NCI-H345 treated with DMSO at 0.1 percent for 48 hours (cell line): ENCODE results near the gene DPP7.
A peak's percentile ranks its signal among the peaks of the same experiment; 100 is the strongest.
"Not testable (repeated sequence)": the region's sequence is repeated elsewhere in the genome, so short reads cannot be mapped to it uniquely, and the experiment has no call there.

Experiments used
- DNase-seq: peaks from one replicate; lab custom pipeline; 2025; ENCODE audit not compliant: unreplicated experiment; lab: John Stamatoyannopoulos, UW

DPP7 gene

DNA sequence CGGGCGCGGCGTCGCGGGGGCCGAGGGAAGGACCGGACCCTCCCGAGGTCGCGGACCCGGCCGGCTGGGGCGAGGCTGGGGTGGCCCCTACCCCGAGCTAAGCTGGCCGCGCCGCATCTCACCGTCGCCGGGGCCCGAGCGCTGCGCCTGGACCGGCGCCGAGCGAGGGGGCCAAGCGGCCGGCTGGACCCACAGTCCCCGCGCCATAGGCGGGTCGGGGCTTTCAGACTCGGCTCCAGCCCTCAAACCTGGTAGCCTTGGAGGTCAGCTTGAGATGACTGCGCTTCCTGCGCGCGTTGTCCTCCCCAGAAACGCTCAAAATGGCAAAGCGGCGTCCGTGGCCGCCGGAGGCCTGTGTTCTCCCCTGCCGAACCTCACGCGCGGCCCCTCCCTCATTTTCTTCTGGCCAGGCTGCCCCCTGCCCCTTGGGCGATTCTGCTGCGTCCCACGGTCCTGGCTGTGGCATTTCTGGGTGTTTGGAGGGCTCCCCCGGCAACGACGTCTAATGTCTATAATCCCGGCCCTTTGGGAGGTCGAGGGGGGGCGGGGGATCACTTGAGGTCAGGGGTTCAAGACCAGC lies 15.7 kb upstream of the DPP7 start:
- no peak for DNase-seq

DNA sequence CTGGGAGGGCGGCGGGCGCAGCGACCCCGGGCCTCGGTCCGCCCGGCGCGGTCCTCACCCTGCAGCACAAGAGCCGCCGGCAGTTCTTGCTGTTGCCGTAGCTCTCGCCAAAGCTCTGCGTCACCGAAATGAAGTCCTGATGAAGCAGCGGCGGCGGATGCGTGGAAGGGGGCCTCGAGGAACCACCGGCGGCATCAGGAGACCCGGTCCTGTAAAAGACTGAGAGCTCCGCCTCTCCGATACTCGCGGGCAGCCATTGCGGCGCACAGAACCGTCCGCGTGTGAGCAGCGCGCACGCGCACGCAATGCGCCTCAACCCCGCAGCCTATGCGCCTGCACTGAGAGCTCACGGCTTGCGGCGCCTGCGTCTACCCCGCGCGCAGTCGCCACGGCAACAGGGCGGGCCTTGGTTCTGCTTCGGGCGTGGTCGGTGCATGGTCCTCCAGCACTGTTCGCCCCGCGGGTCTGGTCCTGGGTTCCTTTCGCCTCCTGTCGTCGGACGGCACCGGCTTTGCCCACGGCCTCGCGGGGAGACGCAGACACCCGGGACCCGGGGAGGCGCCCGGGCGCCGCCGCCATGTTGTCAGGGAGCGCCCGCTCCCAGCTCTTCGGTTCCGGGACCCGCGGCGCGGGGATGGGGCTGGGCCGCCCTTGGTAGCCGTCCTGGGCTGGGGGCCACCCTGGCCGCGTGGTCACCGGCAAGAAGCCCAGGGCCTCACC lies 15.1 kb upstream of the DPP7 start:
- DNase-seq: peak; percentile 79

DNA sequence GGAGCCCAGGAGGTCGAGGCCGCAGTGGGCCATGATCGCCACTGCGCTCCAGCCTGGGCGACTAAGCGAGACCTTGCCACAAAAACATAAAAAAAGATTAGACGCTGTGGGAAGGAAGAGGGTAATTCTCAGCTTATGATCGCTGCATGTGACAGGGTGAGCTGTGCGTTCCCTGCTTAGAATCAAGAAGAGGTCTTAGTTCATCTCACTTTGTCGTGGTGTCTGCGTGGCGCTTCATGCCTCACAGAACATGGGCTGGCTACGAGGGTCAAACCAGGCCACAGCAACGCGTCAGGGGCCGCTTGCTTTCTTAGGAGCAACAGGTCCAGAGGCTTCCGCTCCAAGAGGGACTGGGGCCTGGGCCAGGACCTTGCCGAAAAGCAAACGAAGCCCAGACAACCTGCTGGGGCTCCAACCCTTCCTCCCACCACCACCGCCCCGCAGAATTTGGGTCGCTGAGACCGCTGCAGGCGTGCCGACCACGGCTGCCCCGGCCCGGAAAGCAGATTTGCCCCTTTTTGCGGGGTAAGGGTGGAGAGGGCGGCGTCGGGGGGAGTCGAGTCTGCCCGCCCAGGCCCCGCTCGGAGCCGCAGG lies 14.4 kb upstream of the DPP7 start:
- DNase-seq: no peak

DNA sequence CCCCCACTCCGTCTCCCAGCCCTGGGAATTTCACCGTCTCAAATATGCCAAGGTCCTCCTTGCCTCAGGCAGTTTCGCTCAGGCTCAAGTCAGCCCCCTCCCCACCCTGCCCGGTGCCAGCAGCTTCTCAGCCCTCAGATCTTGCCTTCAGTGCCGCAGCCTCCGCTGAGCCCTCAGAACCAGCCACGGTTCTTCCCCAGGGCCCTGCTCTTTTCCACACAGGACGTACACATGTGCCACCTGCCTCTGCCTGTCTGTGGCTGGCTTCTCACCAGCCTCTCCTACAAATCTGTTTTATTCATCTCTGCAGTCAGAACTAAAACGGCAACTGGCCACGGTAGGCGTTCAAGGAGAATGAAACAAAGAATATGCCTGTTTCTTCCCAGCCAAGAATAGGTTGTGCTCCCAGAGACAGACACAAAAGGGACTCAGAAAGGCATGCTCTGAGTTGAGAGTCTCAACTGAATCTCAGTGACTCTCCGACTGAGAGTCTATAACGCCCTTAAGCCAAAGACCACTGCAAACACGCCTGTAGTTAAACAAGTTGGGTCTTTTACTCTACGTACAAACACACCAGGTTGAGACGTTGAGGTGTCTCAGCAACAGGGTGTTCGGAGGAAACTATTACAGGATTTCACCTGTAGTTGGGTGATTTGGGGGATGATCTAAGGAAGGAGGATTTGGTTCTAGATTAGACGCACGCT lies 13.8 kb upstream of the DPP7 start:
- DNase-seq: no peak

DNA sequence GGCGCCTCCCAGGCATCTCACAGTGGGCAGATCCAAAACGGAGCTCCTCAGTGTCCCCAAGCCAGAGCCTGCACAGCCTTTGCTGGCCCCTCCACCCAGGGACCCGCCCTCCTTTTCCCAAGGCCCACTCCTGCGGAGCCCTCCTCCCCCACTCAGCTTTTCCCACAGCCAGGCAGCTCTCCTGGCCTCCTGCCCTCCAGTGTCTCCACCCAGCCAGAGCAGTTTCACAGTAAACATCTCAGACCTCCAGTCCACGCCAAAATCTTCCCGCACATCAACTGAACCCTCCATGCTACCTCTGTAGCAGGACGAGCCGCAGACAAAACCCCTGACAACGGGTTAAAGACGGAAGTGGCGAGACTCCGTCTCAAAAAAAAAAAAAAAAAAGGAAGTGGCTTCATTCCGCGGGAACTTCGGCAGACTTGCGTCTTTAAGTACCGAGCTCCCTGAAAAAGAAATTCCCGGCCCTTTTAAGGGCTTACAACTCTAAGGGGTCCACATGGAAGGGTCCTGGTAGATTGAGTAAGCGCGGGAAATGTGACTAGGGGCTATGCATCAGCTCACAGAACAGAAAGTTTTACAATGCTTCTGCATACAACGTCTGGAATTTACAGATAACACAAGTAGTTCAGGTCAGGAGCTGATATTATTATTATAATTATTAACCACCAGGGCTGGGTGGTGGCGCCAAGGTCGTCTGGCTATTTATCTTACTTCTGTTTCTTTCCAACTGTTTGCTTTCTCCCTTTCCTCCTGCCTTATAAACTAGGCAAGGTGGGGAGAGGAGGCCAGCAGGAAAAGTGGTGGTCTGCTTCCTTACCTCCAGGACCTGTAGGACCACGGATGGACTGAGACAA lies 13.0 kb upstream of the DPP7 start:
- DNase-seq: no peak

DNA sequence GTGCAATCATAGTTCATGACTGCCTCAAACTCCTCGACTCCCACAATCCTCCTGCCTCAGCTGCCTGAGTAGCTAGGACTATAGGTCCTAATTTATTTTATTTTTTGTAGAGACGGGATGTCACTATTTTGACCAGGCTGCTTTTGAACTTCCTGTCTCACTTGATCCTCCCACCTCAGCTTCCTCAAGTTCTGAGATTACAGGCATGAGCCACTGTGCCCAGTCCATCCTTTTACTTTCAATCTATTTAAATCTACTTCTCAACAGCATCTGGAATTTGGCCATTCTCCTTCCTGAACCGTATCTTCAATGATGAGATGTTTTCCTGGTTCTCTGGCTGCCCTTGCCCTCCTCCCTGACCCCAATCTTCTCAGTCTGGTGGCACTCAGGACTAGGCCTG lies 12.3 kb upstream of the DPP7 start:
- no peak for DNase-seq

DNA sequence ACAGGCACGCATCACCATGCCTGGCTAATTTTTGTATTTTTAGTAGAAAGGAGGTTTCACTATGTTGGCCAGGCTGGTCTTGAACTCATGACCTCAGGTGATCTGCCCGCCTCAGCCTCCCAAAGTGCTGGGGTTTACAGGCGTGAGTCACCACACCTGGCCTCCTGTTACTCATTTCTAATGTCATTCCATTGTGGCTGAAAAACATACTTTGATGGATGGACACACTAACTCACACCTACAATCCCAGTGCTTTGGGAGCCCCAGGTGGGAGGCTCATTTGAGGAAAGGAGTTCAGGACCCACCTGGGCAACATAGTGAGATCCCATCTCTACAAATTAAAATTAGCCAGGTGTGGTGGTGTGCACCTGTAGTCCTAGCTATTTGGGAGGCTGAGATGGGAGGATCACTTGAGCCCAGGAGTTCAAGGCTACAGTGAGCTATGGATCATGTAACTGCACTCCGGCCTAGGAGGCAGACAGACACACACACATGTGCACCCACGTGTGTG lies 9.5 kb upstream of the DPP7 start:
- not testable (repeated sequence) for DNase-seq

DNA sequence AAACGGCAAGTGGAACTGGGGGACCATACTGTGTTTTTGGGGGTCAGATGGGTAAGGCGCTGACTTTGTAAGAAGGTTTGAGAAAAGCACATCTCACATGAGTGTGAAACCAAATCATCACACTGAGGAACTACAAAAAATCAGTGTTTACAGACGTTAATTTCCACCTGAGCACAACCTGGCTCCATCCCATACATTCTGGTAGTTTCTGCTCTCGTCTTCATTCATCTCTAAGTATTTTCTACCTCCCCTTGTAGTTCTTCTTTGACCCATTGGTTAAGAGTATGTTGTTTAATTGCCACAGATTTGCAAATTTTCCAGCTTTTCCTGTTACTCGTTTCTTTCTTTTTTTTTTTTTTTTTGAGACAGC lies 8.9 kb upstream of the DPP7 start:
- no peak for DNase-seq

DNA sequence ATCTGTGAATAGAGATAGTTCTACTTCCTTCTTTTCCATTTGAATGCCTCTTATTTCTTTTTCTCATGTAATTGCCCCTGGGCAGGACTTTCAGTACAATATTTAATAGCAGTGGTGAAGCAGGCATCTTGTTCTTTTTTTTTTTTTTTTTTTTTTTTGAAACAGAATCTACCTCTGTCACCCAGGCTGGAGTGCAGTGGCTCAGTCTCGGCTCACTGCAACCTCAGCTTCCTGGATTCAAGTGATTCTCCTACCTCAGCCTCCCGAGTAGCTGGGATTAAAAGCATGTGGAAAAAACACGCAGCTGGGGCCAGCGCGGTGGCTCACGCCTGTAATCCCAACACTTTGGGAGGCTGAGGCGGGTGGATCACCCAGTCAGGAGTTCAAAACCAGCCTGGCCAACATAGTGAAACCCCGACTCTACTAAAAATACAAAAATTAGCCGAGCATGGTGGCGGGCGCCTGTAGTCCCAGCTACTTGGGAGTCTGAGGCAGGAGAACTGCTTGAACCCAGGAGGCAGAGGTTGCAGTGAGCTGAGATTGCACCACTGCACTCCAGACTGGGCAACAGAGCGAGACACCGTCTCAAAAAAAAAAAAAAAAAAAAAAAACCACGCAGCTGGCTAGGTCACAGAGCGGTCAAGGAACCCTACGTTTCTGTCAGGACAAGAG lies 8.4 kb upstream of the DPP7 start:
- not testable (repeated sequence) for DNase-seq

DNA sequence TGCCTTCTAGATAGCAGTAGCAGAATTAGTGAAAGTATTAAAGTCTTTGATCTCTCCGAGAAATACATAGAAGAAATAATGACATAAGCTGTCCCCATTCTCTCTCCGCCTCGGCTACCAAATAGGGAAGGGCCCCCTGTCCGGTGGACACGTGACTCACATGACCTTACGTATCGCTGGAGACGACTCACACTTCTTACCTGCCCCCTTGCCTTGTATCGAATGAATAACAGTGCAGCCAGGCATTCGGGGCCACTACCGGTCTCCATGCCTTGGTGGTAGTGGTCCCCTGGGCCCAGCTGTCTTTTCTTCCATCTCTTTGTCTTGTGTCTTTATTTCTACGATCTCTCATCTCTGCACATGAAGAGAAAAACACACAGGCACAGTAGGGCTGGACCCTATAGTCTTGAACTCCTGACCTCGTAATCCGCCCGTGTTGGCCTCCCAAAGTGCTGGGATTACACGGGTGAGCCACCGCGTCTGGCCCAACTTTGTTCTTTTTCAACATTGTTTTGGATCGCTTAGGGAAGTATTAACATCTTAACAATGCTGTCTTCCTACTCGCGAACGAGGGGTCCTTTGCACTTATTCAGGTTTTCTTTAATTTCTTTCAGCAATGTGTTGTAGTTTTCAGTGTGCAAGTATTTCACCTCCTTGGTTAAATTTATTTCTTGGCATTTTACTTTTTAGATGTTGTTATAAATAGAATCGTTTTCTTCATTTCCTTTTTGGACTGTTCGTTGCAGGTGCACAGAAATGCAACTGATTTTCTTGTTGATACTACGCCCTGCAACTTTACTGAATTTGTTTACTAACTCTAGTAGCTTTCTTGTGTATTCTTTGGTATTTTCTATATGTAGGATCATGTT lies 7.6 kb upstream of the DPP7 start:
- DNase-seq: not testable (repeated sequence)

DNA sequence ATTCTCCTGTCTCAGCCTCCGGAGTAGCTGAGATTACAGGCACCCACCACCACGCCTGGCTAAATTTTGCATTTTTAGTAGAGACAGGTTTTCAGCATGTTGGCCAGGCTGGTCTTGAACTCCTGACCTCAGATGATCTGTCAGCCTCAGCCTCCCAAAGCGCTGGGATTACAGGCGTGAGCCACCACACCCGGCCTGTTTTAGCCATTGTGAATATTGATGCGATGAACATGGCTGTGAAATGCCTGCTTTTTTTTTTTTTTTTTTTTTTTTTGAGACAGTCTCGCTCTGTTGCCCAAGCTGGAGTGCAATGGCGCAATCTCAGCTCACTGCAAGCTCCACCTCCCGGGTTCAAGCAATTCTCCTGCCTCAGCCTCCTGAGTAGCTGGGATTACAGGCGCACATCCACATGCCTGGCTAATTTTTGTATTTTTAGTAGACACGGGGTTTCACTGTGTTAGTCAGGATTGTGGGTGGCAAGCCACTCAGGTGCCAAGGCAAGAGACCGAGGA lies 3.6 kb upstream of the DPP7 start:
- not testable (repeated sequence) for DNase-seq

DNA sequence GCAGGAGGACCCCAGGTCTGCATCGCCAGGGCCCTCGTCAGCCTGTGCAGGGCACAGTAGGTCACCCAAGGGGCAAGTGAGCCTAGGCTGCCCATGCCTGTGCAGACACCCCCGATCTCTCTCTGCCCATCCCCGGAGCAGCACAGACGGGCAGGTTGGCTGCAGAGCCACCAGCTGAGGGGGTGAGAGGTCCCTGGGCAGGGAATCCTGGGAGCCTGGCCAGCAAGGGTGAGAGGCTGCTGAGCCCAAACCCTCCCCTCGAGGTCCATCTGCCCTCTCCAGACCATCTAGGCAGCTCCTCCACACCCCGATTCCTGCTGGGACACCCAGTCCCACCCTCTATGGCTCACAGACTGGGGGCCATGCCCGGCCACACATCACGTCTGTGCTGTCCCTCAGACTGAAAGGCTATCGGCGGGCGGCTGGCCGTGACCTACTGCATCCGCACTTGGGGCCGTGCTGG lies 2.8 kb upstream of the DPP7 start:
- no peak for DNase-seq

DNA sequence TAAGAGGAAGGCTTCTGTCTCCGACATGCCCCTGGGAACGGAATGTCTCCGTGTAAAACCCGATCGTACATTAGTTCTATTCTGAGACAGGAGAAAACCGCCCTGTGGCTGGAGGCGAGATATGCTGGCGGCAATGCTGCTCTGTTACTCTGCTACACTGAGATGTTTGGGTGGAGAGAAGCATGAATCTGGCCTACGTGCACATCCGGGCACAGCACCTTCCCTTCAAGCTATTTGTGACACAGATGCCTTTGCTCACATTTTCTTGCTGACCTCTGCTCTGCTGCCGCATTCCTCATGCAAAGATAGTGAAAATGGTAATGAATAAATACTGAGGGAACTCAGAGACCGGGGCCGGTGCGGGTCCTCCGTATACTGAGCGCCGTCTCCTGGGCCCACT lies 2.2 kb upstream of the DPP7 start:
- DNase-seq: no peak

DNA sequence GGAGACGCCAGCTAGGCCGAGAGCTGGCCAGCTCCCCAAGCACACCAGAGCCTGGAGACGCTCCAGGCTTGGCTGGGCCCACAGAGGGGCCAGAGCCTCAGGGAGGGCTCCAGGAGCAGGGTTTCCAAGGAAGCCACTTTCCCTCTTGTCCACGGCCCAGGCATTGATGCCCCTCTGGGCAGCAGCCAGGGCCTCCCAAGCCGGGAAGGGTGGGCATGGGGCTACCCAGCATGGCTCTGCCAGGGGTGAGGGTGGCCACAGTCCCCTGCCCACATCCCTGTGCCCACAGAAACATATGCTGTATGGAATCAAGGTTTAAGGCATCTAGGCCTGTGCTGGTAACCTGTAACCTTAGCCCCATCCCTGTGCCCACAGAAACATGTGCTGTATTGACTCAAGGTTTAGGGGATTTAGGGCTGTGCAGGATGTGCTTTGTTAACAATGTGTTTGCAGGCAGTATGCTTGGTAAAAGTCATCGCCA lies 1.5 kb upstream of the DPP7 start:
- no peak for DNase-seq

DNA sequence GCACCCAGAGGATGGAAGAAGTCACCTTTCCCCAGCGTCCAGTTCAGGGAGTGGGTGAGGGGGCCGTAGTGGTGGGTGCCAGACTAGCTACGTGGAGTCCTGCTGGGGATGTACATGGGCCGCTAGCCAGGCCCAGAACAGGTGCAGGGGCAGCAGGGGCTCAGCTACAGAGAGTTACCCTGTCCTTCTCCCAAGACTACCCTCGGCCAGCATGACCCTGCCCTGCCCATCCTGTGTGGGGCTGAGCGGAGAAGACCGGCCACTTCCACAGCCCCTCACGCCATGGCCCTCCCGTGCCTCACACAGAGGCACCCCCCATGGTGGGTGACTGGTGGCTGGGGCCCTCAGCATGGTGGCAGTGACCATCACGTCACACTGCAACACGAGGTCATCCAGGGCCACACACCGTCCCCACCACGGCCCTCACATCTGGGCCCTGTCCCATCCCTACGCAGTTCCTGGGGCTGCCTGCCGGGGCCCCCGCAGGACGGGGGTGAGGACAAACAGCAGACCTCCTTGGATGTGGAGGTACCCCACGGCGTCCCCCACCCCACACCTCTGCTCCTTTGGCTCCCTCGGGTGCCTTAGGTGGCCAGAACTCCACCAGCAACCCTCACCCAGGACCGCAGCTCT lies 977 bp upstream of the DPP7 start:
- no peak for DNase-seq

DNA sequence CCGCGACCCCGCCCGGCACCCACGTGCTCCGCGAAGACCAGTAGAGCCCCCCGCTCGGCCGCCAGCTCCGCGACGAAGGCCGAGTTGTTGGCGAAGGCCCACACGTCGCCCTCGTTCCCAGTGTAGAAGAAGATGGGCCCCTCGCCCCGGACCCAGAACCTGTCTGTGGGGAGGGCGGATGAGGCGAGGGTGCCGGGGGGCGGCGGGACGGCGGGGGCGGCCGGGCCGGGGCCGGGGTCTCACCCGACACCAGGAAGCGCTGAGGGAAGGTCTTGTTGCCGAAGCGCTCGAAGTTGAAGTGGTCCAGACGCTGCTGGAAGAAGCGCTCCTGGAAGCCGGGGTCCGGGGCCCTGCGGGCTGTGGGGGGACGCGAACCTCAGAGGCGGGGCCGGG lies 317 bp downstream of the DPP7 start:
- DNase-seq: no peak

DNA sequence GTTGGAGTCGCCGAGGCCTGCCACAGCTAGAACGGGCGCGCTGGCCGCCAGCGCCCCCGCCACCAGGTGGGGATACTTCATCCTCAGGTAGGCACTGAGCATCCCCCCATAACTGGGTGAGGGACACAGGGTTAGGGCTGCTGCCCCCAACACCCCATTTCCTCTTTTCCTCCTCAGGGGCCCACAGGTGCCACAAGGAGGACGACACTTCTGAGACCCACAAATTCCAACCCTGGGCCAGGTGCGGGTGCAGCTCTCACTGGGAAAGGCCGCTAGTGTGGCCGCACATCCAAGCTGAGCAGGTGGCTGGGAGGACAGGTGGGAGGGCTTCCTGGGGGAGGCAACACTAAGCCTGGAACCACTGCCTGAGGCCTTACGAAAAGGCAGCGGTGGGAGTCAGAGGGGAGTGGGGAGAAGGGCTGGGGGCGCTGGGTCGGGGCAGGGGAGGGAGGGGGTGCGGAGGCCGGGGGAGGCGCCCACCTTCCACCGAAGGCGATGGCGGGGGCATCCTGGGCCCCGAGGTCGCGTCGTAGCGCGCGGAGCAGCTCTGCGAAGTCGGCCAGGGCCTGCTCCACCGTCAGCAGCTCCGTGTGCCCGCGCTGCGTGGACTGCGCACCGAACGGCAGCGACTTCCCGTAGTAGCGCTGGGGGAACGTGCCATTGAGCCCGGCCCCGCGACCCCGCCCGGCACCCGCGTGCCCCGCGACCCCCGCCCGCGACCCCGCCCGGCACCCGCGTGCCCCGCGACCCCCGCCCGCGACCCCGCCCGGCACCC lies 961 bp downstream of the DPP7 start:
- no peak for DNase-seq
